Stimulated activated CD8-positive, alpha-beta memory T cell treated with anti-CD3 and anti-CD28 coated beads, Interleukin-2, amount 100 ng/mL, for 1 hour (primary cell): ENCODE data around the gene OR51B5.
"Not testable (repeated sequence)": the region's sequence is repeated elsewhere in the genome, so short reads cannot be mapped to it uniquely, and the experiment has no call there.

Experiments used
- DNase-seq, 2 donors: peaks; one replicate each; pipeline ENCODE4 v3.0.0-alpha.2; 2020; ENCODE audit warnings: low read depth in 2 of 2

Gene OR51B5, protein sequence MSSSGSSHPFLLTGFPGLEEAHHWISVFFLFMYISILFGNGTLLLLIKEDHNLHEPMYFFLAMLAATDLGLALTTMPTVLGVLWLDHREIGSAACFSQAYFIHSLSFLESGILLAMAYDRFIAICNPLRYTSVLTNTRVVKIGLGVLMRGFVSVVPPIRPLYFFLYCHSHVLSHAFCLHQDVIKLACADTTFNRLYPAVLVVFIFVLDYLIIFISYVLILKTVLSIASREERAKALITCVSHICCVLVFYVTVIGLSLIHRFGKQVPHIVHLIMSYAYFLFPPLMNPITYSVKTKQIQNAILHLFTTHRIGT

GRCh38 chr11:5343474-5344335 is at the start of gene OR51B5:
OR51B5 (minus strand) TSS chr11:5343524; CDS start chr11:5343524, 0 bp downstream.
- DNase-seq = no peak

DNA sequence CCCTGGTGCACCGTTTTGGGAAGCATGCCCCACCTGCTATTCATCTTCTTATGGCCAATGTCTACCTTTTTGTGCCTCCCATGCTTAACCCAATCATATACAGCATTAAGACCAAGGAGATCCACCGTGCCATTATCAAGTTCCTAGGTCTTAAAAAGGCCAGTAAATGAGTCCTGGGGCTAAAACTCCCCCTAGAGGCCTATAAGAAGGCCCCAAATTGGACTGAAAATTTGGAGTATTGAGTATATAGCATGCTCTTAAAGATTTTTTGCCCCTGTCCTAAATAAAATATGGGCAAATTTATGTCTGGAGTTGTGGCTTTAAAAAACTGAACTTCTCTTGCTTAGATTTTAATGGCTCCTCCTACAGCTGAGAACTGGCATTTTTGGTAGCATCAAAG is 46.9 kb upstream of the OR51B5 start:
- no peak for DNase-seq

DNA sequence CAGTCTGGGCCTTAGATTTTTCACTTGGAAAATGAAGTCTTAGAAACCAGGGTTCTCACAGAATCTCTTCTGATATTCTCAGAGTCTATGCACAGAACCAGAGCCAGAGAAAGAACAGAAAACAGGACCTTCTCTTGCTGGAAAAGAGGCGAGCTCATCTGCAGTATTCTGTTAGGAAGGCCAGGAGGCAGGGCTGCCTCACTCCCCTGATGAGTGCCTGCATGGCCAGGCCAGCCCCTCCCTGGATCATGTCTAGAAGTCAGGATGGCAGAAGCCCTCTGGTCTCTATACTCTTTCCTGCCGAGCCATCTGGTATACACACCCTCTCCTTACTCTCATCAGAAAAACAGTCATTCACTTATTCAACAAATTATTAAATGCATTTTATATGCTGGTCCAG is 41.0 kb upstream of the OR51B5 start:
- no peak for DNase-seq

DNA sequence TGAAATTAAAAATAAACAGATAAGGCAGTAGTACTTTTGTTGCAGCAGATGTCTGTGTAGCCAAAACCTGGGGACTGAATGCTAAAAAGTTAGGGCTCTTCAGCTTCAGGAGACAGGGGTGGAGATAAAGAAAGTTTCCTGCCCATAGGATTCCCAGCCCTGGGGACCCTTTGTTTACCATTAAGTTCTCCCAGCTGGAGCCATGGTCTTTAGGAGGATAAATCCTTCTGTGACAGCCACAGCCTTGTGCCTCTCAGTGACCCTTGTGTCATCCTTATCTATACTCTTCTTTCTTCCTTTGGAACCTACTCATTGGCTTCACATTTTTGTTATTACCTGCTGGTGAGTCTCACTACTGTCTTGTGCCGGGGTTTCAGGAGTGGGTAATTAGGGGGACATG is 40.3 kb upstream of the OR51B5 start, which contains the start of gene OR51M1:
OR51M1 (plus strand) TSS at position 237 of the 400 bp plus-strand sequence. CDS start 5,587 bp downstream, outside the sequence.
- DNase-seq = no peak

GRCh38 chr11:5380740-5381342 is 37.5 kb upstream of the OR51B5 start:
- no peak for DNase-seq

DNA sequence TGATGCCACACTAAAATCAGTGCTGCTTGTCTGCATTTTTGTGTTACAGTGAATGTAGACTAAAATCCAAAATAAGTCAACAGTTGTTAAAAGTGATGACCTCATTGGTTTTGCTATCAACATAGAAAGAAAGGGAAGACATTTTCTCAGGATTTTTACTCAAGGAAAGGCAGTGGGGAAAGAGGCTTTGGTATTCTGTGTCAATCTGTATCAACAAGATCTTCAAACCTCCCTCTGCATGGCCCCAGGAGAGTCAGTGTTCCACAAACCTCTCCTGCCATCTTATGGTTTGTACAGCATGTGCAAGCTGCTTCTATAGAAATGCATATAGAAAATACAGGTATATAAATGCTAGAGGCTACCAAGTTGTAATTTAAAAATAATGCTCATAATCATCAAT is 26.5 kb upstream of the OR51B5 start:
- DNase-seq = no peak

- no peak for DNase-seq
Observed at GRCh38 chr11:5368502-5369043, 25.2 kb upstream of the OR51B5 start.

DNA sequence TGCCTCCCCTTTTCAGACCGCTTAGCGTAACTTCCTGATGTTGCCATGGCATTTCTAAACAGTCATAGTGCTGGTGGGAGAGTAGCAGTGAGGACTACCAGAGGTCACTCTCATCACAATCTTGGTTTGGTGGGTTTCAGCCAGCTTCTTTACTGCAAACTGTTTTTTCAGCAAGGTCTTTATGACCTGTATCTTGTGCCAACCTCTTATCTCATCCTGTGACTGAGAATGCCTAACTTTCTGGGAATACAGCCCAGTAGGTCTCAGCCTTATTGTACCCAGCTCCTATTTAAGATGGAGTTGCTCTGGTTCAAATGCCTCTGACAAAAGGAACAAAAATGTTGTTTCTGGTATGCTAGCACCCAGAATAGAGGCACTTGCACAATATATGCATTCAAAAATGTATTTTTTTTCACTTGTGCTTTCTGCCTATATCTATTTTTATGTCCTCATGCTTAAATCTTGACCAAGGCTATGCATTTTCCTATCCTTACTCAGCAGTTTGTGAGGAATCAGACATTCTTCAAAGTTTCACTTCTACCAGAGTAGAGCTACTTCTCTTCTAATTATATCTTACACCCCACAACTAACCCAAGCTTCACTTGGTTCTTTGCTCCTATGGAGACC is 24.2 kb upstream of the OR51B5 start:
- DNase-seq = no peak

DNA sequence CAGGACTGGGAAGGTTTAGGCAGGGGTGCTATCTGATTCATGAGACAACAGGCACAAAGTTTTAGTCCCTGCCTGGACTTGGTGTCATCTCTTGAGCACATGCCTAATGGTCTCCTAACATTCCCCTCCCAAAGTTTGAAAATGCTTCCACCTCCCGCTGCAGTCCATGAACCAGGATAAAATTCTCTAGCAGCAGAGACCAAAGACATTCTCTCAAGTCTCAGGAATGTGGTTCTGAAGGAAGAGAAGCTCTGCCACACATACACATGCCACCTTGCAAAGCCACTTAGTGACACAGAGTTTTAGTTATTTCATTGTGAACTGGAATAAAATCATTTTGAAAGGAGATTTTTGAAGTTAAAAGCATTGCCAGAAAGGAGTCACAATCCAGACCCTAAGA is 23.5 kb upstream of the OR51B5 start:
- DNase-seq = no peak

- DNase-seq = not testable (repeated sequence)
Observed at GRCh38 chr11:5366365-5366764, 23.0 kb upstream of the OR51B5 start.

DNA sequence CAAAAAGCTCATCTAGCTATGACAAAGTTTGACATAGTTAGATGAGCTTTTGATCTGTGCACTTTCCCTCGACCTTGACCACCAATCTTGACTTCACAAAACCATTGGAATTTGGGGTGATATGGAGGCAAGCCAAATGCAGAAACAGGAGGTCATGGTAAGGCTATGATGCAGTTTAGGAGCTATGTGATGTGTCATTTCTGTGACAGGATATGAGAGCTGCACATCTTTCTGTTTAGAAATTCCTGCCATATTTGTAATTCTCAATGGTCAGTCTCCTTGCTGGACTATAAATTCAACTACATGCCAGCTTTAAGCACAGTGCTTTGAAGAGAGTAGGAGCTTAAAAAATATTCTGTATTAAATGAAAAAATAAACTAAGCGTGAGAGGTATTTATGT is 20.9 kb upstream of the OR51B5 start:
- no peak for DNase-seq

GRCh38 chr11:5363679-5364078 is 20.4 kb upstream of the OR51B5 start:
- DNase-seq = no peak

DNA sequence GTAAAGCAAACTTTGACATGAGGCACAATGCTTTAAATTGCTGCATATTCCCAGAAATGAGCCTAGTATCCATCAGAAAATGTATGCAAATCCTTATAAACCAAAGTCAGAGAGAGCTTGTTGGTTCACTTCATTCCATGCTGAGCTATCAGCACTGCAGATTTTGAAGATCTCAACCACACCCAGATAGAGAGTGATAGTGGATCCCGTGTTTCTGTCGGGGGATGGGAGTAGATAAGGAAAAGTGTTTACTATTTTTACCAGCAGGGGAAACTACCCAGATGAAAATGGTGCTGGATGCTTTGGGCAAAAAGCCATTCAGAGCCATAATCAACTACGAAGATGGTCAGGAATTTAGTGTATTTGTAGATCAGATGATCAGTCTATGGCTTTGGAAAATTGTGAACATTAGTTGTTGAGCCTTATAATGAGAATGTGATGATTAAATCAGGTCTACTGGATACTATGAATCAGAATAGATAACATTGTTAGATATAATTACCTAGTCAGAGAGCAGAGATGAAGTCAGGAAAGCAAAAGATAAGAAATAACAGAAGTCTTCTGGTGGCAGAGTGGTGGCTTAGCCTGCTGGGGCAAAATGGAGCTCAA is 18.8 kb upstream of the OR51B5 start:
- no peak for DNase-seq

GRCh38 chr11:5356031-5356430 is 12.7 kb upstream of the OR51B5 start:
- not testable (repeated sequence) for DNase-seq

DNA sequence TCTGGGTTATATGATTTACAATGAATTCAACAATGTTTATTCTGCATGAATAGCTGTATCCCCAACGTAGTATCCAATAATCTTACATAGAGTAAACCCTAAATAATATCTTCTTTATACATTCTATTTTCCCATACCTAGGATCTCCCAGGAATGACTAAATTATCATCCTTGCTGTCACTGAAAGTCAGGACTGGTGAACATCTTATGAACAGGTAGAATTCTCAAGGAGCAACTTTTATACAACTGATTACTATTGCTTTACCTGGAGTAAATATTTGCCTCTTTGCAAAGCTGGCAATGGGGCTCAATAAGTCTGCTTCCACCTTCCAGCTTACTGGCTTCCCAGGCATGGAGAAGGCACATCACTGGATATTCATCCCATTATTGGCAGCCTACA is 7.9 kb upstream of the OR51B5 start, which contains the start of gene OR51B6:
OR51B6 (plus strand) TSS at position 301 of the 400 bp plus-strand sequence; CDS start at position 301, 0 bp downstream.
- DNase-seq = no peak

DNA sequence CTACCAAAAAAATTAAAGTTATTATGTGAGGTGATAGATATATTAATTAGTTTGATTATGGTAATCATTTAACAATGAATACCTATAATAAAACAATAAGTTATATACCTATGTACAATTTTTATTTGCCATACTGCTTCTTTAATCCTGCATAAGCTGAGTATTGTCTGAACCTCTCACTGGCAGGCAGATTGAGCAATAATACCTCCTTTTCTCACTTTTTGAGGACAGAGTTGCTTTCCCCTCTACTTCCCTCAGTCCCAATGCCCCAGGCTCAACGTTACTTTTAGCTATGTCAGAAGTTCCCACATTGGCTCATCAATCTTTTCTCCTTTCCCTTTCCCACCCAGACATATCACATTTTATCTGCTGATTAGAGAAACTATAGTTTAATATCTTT is 6.2 kb upstream of the OR51B5 start:
- no peak for DNase-seq

DNA sequence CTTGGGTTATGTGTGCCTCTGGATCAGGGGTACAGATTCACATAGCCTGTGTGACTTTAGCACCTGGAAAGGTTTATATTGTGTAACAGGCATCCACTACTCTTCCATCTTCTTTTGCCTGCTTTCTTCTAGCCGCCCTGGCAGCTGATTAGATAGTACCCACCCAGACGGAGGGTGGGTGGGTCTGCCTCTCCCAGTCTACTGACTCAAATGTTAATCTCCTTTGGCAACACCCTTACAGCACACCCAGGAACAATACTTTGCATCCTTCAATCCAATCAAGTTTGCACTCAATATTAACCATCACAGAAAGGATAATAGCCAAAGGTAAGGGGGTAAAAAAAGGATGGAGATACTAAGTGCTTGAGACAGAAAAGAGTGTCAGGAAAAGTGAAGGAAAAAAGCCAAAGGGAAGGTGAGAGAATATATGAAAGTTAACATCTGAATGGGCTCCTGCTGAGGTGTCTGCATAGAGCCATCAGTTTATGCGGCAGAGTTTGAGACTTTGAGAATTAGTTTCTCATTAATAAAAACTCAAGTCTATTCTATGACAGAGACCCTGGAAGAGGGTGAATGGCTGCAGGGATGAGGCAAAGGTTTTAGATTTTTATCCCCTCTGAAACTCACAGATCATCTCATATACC is 5.3 kb upstream of the OR51B5 start:
- no peak for DNase-seq

- no peak for DNase-seq
Observed at GRCh38 chr11:5345831-5346230, 2.5 kb upstream of the OR51B5 start.

- DNase-seq = no peak
Observed at GRCh38 chr11:5339771-5340322, 3.5 kb downstream of the OR51B5 start.

DNA sequence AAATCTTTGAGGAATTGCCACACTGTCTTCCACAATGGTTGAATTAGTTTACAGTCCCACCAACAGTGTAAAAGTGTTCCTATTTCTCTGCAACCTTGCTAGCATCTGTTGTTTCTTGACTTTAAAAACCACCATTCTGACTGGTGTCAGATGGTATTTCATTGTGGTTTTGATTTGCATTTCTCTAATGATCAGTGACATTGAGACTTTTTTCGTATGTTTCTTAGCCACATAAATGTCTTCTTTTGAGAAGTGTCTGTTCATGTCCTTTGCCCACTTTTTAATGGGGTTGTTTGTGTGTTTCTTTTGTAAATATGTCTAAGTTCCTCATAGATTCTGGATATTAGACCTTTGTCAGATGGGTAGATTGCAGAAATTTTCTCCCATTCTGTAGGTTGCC is 6.1 kb downstream of the OR51B5 start:
- DNase-seq = not testable (repeated sequence)
